Measurements from ENCODE around the gene SYNDIG1L.
"Not testable (repeated sequence)": the region's sequence is repeated elsewhere in the genome, so short reads cannot be mapped to it uniquely, and the experiment has no call there.

SYNDIG1L gene

DNA sequence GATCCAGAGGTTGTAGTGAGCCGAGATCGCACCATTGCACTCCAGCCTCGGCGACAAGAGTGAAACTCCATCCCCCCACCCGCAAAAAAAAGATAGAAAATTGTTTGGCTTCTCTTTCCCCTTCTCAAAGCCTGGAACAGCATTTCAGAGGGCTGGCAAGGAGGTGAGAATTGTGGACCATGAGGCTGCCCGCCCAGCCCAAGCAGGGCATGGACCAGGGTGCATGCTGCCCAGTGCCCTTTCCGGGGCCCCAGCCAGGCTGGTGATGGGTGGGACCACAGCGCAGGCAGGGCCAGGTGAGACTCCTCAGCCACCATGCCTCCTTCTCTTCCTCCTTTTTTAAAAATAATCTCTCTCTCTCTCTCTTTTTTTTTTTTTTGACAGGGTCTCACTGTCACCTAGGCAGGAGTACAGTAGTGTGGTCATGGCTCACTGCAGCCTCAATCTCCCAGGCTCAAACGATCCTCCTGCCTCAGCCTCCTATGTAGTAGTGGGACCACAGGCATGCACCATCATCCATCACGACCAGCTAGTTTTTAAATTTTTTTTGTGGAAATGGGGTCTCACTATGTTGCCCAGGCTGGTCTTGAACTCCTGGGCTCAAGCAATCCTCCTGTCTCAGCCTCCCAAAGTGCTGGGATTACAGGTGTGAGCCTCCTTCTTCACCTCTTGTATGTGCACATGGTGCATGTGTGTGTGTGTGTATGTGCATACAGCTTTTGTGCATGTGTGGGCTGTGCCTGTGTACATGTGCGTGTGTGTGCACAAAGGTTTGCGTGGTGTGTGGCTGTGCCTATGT is 22.2 kb downstream of the SYNDIG1L start:
- DNase-seq (ENCODE audit: low read depth in 2 of 2) = no peak

DNA sequence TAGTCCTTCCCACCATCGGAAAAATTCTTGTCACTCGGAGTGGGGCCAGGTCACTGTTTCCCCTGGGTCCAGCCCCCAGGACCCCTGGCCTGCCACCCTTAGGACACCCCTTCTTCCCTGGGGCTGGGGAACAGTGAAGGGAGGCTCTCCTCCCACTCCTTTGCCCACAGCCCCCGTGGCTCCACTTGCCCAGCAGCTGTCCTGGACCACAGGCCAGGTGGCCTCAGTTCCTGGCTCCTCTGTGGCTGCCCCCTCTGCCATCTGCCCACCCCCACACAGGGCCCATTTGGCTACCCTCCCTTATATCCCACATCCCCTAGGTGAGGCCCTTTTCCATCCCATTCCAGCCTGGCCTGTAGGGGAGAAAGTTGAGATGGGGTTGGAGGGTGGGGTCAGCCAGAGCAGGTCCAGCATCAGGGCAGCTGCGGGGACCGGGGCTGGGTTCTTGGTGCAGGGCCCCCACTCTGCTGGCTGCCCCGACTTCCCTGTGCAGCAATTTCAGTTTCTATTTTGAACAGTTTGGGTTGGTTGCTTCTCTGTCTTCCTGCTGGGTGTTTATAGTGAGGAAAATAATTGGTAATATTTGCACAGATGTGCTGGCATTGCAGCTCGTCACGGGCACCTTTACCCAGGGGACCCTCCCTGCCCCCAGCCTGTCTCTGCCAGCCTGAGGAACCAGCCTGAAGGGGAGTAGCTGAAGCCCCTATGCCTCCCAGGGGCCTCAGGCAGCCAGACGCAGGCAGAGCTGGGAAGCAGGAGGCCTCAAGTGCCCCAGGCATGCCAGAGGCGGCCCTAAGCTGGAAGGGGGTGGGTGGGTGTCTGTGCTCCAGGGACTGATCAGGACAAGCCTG is 23.4 kb downstream of the SYNDIG1L start:
- no peak for DNase-seq (ENCODE audit: low read depth in 2 of 2)

- DNase-seq (ENCODE audit: low read depth in 2 of 2) = peak; percentile 28 to 37
These were observed 24.3 kb downstream of the SYNDIG1L start for GRCh38 chr14:74401504-74402241.

DNA sequence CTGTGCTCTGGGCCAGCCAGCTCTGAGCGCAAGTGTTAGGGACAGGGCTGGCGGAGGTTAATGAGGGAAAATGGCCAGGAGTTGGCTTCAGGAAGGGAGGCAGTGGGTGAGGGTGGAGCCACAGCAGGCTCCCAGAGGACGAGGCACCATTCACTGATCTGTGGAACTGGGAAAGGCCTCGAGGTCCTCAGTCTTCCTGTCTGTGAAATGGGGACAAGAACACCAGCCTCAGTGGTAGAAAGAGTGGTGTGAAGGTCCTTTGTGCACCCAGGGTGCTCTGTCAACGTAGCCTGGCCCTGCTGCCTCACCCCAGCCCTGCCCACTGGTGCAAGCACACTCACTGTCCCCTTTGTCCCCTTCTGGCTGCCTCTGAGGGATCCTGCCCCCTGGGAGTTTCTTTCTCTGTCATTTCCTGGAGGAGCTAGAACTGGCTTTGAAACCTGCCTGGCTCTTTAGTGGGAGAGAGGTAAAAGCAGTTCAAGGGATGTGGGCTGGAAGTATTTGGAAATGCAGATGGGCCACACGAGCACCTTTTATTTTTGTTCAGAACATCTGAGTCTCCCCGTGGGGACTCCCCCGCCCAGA is 25.0 kb downstream of the SYNDIG1L start:
- DNase-seq (ENCODE audit: low read depth in 2 of 2) = no peak

DNA sequence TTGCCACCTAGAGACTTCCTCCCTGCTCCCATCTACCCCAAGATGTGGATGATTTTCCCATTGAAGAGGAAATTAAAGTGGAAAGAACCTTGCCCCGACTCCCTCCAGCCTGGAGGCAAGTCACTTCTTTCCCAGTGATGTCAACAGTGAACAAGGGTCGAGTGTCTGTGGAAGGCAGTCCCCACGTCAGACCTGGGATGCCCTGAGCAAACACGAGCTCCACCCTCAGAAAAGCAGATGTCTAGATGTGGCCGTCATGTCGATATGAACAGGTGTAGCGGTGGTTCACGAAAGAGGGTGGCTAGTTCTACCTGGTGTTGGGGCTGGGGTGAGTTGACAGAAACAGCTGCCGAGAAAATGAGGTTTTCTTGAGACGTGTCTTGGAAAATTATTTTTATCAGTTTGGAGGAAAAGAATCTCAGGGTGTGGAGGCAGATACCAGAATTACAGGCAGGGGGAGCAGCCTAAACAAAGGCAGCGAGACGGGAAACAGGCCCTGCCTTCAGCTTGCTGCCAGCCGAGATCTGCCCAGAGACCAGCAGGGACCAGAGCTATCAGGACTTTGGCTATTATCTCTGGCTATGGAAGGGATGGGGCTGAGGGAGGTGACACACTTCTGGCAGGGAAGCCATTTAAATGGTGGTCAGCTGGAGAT is 25.9 kb downstream of the SYNDIG1L start:
- no peak for DNase-seq (ENCODE audit: low read depth in 2 of 2)

DNA sequence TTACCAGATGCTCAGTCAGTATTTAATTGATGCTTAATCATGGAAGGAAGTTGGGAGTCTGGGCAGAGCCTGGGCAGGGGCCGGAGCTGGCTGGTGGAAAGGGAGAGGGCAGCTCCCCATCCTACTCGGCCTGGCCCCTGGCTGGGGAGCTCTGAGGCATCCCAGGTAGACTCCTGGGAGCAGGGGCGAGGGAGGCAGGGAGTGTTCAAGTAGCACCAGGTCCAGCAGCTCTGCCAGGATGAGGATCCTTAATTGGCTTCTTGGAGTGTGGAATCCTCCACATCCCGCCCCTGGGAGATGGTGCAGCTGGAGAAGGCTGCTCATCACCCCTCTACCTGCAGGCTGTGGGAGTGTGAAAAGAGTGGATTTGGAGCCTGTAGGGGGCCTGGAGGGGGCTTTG is 30.9 kb downstream of the SYNDIG1L start:
- no peak for DNase-seq (ENCODE audit: low read depth in 2 of 2)

DNA sequence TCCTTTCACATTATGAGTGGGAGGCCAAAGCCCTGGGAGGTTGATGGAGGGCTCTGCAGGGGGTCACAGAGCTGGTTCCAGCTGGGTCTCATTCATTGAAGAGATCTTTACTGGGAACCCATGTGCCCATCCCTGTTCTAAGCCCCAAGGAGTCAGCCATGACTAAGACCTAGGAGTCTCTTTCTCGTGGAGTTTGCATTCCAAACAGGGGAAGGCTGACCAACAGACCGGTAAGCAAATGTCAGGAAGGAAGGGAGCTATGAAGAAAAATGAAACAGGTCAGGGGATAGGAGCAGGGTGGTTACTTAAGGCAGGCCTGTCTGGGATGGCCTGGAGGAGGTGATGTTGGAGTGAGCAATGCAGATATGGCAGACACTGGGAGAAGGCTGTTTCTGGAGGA is 31.5 kb downstream of the SYNDIG1L start:
- DNase-seq (ENCODE audit: low read depth in 2 of 2) = no peak

GRCh38 chr14:74392616-74393570 is 33.1 kb downstream of the SYNDIG1L start:
- DNase-seq (ENCODE audit: low read depth in 2 of 2) = no peak

GRCh38 chr14:74391479-74391878 is 34.5 kb downstream of the SYNDIG1L start:
- no peak for DNase-seq (ENCODE audit: low read depth in 2 of 2)

DNA sequence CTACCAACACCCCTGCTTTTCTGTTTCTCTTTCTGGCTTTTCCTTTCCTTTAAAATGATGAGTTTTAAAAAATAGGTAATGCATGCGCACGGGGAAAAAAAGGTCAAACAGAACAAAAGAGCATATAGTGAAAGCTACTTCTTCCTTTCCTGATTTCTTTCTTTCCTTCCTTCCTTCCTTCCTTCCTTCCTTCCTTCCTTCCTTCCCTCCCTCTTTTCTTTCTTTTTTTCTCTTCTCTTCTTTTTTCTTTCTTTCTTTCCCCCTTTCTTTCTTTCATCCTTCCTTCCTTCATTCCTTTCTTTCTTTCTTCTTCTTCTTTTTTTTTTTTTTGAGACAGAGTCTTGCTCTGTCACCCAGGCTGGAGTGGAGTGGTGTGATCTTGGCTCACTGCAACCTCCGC is 35.5 kb downstream of the SYNDIG1L start:
- not testable (repeated sequence) for DNase-seq (ENCODE audit: low read depth in 2 of 2)

GRCh38 chr14:74389980-74390379 is 36.0 kb downstream of the SYNDIG1L start:
- DNase-seq (ENCODE audit: low read depth in 2 of 2) = no peak

DNA sequence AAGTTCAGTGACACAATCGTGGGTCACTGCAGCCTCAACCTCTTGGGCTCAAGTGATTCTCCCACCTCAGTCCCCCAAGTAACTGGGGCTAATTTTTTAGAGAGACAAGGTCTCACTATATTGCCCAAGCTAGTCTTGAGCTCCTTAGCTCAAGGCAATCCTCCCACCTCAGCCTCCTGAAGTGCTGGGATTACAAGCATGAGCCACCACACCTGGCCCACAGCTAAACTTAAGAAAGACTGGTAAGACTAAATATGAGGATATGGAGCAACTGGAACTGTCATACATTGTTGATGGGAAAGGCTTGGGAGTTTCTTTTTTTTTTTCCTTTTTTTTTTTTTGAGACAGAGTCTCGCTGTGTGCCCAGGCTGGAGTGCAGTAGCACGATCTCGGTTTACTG is 43.8 kb downstream of the SYNDIG1L start:
- DNase-seq (ENCODE audit: low read depth in 2 of 2) = no peak

GRCh38 chr14:74381571-74381970 is 44.4 kb downstream of the SYNDIG1L start:
- not testable (repeated sequence) for DNase-seq (ENCODE audit: low read depth in 2 of 2)

GRCh38 chr14:74380845-74381244 is 45.2 kb downstream of the SYNDIG1L start:
- DNase-seq (ENCODE audit: low read depth in 2 of 2) = no peak

GRCh38 chr14:74380172-74380571 is 45.8 kb downstream of the SYNDIG1L start:
- no peak for DNase-seq (ENCODE audit: low read depth in 2 of 2)

DNA sequence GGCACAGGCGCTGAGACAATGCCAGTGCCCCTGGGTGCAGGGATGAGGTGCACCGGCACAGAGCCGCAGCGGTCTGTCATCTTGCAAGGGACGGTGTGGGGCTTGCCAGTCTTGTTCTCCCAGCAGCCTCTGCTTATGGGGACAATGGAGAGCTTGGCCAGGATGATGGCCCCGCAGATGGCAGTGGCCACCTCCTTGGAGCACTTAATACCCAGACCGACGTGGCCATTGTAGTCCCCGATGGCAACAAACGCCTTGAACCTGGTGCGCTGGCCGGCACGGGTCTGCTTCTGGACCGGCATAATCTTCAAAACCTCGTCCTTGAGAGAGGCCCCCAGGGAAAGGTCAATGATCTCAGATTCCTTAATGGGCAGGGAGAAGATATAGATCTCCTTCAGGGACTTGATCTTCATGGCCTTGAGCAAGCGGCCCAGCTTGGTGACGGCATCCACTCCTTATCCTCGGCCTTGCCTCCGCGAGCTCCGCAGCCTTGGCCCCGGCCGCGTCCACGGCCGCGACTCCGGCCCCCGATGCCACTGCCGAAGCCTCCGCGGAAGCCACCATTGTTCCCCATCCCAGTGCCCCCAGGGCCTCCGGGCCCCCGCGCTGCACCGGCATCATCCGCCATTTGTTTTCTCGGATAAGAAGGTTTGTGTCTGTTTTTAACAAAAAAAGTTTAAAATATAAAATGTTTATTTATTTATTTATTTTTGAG is 47.9 kb downstream of the SYNDIG1L start:
- no peak for DNase-seq (ENCODE audit: low read depth in 2 of 2)

- no peak for DNase-seq (ENCODE audit: low read depth in 2 of 2)
These were observed 57.6 kb downstream of the SYNDIG1L start for GRCh38 chr14:74368441-74368840.

GRCh38 chr14:74368026-74368425 is 58.0 kb downstream of the SYNDIG1L start:
- DNase-seq (ENCODE audit: low read depth in 2 of 2) = no peak

DNA sequence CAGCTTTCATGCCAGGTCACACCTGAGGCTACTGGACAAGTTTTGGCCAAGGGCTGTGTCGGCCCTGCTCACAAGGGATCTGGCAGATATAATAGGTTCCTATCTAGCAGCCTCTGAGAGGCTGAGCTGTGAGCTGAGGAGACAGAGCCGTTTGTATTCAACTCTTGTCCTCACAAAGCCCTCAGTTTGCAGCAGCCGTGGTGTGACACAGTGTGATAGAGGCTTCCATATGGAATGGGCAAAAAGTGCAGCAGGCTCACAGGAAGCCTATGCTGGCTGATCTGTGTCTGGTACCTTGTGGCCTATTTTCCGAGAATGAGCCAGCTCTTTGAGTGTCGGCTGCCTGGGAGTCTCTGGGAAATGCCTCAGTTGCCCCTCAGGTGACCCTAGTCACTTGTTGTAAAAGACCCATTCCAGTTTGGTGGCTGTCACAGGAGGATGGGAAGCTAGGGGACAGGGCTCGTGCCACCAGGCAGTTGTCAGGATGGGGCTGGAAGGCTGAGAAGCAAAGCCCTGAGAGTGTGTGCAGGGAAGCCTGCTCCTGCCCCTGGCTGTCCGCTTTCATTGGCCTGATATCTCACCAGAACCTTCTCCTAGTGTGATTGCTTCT is 61.6 kb downstream of the SYNDIG1L start:
- DNase-seq (ENCODE audit: low read depth in 2 of 2) = no peak

Measured in stimulated activated CD4-positive, alpha-beta T cell treated with anti-CD3 and anti-CD28 coated beads, Interleukin-1b, Interleukin-23, amount 100 ng/mL, for 4 hours (primary cell).